Epidermal melanocyte (primary cell): ENCODE results near the gene CDHR3.
"Not testable (repeated sequence)": the region's sequence is repeated elsewhere in the genome, so short reads cannot be mapped to it uniquely, and the experiment has no call there.

Experiments used
- DNase-seq: peaks from one replicate; pipeline ENCODE4 v3.0.0; 2011; ENCODE audit warnings: low spot score; ENCODE audit not compliant: insufficient read length

CDHR3 gene

DNA sequence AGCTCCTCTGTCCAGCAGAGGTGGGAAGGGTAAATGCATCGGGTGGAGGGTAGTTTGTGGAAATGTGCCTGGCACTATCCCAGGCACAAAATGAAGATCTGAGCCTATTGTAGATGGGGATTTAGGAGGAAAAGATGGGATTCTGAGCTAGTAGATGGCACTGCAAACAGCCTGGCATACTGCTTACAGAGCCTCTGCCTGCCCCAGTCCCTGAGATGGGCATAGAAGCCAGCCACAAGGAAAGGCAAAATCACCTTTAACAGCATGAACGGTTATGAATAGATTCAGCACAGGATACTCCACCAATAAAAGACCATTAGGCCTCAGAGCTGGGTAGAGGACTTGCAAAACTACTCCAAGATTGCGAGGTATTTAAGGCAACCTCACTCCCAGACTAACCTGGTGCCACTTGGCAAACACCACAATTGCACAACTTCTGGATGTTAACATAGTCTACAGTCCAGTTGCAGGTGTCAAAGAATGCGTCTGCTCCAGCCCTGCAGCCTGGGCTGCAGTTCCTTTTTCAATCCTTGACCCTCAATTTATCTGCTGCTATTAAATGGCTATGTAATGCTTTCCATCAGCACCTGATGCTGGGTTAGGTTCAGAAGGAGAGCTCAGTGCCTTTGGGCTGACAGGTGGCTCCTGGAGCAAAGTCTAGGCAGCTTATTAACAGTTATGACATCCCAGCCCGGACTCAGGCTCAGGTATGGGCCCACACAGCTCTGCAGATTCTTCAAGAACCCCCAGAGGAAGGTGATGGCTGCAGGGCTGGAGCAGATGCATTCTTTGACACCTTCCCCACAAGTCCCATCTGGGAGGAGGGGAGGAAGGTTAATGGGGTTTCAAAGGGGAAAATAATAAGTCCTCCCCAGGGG lies 34.0 kb downstream of the CDHR3 start:
- no peak for DNase-seq

DNA sequence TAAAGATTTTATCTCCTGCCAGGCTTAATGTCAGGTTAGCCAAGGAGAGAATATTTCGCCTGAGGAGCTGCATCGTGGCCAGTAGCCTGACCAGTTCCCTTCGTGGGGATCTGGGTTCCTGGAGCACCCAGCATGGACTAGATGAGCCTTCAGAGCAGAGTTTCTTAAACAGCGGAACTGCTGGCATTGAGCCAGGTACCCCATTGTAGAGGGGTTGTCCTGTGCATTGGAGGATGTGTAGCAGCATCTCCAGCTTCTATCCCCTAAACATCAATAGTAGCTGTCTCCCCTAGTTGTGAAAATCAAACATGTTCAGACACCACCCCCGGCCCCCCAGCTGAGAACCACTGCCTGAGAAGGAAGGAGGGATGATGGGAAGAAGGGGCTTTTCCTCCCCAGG lies 36.2 kb downstream of the CDHR3 start:
- no peak for DNase-seq

DNA sequence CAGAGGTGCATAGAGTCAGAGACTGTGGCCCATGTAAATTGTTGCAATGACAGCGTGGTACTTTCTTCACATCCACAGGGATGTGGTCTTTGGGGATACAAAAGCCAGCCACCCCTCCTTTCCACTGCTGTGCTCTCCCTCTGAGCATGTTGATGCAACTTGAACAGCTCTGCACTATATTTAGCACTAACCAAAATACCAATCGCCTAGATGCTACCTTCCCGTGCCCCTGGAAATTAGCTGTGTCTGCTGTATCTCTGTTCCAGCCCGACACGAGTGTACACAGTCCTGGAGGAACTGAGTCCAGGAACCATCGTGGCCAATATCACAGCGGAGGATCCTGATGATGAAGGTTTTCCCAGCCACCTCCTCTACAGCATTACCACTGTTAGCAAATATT lies 38.1 kb downstream of the CDHR3 start:
- no peak for DNase-seq

DNA sequence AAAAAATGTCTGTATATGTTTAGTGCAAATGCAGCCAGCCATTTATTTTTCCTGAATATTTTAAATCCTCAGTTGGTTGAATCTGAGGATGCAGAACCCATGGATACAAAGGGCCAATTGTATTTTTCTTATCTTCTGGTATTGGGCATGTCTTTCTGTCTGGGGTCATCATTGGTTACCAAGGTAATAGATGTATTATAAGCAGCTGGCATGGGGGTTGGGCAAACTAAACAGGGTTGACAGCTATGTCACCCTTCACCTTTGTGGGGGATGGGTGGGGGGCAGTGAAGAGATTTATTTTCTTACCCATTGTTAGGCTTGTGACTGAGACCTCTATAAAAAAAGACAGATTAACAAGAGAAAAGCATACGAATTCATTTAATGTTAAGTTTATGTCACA lies 38.8 kb downstream of the CDHR3 start:
- no peak for DNase-seq

DNA sequence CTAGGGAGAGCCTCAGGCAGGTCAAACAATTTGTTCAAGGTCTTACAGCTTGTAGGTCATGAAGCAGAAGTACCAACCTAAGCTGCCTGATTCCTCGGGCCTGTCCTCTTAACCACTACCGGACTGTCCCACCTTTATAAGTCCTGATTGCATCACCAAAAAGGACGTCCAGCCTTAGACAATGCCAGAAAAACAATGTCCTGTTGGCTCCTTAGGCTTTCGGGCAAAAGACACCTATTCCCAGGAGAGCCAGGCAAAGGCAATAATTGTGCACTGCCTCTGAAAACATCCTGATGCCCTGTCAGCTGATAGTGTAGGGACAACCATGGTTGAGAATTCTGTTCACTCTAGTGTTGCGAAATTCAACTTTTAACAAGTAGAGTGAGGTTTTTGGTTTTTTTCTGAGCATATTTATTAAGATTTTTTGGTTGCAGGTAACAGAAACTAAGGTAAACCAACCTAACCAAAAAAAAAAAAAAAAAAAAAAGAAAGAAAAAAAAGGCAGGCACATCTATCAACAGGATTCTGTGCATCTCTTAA lies 40.5 kb downstream of the CDHR3 start:
- DNase-seq, result no peak

DNA sequence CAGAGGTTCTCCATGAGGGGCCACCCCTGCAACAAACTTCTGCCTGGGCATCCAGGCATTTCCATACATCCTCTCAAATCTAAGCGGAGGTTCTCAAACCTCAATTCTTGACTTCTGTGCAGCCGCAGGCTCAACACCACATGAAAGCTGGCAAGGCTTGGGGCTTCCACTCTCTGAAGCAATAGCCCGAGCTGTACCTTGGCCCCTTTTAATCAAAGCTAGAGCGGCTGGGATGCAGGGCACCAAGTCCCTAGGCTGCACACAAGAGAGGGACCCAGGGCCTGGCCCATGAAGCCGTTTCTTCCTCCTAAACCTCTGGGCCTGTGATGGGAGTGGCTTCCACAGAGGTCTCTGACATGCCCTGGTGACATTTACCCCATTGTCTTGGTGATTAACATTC lies 43.8 kb downstream of the CDHR3 start:
- no peak for DNase-seq

DNA sequence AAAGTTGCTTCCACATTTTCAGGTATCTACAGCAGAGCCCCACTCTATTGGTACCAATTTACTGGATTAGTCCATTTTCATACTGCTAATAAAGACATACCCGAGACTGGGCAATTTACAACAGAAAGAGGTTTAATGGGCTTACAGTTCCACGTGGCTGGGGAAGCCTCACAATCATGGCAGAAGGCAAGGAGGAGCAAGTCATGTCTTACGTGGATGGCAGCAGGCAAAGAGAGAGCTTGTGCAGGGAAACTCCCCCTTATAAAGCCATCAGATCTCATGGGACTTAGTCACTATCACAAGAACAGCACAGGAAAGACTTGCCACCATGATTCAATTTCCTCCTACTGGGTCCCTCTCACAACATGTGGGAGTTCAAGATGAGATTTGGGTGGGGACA lies 44.7 kb downstream of the CDHR3 start:
- not testable (repeated sequence) for DNase-seq

DNA sequence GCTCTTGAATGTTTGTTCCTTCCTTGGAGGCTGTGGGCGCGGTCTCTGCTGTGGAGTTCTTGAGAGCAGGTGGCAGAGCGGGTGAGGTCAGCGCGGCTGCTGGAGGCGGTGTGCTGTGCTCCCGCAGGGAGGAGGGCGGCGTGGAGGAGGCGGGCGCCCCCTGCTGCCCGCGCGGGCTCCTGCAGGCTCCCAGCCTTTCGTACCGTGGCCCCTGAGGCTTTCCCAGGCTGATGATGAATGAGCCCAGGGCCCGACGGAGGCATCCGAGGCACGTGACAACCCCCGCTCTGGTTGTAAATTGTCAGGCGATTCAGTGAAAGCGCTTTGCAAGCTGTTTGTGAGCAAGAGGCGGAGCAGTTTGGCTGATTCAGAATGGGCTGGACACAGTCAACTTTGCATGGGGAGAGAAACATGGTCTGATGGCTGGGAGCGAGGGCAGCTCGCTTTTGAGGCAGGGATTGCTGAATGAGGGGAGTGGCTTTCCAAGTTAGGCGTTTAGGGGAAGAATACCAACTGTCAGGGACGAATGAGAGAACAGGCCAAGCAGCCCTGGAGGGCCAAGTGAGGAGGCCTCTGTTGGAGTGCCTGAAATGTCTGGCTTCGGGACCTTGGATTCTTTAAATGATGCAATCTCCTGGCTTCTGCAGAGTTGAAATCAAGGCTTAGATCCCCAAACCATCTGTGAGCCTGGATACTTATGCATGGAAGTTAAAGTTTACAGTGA lies 46.6 kb downstream of the CDHR3 start:
- DNase-seq, result peak; percentile 92

DNA sequence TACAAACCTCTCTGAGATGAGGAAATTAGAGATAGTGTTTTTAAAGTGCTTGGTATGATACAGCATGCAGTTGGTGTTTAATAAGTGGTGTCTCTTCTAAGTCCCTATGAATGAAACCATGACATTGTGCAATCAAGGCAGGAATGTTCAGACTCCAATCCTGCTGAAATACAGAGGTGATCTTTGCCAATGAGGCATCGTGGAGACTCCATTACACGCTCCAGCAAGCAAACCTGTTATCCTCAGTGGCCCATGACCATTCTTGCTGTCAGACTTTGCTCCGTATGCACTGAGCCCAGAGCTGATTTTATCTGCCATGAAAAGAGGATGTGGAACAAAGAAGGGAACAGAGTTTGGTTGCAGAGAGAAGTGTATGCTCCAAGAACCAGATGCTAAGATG lies 47.3 kb downstream of the CDHR3 start:
- DNase-seq, result no peak

DNA sequence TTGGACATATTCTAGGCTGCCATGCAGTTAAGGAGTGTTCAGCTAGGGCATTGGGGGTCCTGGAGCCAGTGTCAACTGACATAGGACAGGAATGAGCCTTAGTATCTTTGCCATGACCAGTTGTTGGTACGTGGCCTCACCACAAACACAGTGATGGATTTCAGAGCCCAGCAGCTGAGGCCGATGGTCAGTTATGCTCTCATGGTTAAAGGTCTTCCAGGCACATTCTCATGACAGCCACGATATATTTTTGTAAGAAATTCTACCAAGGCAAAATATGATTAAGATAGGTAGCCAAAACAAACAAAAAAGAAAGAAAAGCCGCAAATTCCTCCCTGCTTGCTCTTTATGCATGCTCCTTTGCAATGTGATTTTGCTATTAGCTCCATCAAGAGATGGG lies 47.8 kb downstream of the CDHR3 start:
- DNase-seq, result no peak

DNA sequence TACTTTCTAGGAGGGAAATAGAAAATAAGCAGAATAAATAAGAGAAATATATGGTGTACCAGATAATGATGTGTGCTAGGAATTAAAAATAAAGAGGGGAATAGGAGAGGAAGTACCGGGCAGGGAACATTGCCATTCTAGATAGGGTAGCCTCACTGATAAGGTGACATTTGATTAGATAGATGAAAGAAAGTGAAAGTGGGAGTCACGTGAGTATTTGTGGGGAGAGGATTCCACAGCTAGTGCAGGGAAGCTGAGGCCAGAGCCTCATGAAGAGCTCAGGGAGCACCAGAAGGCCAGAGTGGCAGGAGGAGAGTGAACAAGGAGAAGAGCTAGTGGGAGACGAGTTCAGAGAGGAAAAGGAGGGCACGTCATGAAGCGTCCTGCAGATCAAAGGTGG lies 49.1 kb downstream of the CDHR3 start:
- no peak for DNase-seq

DNA sequence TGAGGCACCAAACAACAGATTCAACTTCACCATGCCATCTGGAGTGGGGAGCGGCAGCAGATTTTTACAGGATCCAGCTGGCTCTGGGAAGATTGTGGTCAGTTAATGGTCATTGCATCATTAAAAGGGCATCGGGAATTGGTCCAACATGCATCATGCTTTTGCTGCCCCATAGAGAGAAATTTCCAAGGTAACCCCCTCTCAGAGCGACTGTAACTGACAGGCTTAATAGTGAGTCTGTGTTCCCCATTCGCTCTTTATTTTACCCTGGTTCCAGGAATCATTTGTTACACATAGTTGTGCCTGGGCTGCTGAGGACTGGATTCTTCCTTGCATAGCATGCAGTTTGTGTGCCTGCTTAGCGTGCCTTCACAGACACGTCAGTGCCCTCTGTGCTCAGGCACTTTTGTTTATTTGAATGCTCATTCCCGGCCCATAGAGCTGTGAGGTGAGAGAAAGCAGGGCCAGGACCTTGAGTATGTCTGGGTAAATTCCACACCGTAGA lies 49.9 kb downstream of the CDHR3 start:
- DNase-seq, result peak; percentile 48

DNA sequence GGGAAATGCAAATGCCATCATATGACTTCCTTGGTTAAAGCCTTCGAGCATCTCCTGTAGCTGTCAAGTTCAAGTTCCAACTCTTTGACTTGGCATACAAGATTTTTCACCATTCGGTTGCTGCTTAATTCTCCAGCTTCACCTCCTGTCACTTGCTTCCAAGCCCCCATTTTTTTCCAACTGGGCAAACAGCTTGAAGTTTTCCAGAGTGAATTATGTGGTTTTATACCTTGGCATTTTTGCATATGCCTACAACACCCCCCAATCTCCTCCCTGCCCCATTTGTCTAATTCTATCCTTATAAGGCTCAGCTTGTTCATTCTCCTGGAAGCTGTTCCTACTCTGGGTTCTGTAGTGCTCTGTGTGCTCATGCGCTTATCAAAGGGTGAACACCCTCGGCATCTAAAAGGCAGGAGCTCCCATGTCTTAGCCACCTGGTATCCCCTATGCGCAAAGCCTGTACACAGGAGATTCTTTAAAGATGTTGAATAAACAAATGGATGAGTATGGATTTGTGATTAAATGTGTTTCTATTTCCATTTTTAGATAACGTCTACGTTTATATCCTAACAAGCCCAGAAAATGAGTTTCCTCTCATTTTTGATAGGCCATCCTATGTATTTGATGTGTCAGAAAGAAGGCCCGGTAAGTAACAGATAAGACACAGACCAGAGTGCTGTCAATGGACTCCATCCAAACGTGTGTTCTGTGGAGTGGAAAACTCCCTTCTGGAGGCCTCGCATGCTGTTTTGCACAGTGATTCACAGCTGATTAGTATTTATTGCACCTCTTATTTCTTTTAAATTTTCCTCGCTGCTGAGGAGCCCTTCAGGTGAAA lies 52.5 kb downstream of the CDHR3 start:
- DNase-seq, result no peak

DNA sequence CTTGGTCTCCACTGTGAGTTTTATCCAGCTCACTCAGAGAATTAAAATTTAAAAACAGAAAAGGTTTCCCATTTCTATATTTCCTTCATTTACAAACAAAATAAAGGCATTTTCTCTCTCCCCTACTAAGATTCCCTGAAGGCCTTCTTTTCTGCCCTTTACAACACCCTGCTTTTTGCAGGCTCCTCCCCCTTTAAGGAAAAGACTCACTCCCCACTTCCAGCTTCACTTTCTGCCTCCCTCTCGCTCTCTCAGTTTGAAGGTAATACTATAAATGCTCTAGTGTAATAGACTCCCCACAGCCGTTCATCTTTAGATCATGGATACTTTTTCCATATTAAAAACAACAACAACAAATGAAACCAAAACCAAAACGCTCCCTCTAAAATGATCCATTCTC lies 53.3 kb downstream of the CDHR3 start:
- no peak for DNase-seq

DNA sequence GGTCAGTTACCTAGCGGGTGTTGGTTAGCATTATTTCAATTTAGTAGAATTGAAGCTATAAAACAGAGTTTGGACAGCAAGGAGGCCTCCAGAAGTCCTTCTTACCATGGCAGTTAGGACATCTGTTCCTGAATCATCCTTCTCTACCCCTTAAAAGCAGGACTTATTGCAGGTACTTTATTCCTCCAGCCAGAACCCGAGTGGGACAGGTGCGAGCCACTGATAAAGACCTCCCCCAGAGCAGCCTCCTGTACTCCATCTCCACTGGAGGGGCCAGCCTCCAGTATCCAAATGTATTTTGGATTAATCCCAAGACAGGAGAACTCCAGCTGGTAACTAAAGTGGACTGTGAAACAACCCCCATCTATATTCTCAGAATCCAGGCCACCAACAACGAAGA lies 54.6 kb downstream of the CDHR3 start:
- no peak for DNase-seq

DNA sequence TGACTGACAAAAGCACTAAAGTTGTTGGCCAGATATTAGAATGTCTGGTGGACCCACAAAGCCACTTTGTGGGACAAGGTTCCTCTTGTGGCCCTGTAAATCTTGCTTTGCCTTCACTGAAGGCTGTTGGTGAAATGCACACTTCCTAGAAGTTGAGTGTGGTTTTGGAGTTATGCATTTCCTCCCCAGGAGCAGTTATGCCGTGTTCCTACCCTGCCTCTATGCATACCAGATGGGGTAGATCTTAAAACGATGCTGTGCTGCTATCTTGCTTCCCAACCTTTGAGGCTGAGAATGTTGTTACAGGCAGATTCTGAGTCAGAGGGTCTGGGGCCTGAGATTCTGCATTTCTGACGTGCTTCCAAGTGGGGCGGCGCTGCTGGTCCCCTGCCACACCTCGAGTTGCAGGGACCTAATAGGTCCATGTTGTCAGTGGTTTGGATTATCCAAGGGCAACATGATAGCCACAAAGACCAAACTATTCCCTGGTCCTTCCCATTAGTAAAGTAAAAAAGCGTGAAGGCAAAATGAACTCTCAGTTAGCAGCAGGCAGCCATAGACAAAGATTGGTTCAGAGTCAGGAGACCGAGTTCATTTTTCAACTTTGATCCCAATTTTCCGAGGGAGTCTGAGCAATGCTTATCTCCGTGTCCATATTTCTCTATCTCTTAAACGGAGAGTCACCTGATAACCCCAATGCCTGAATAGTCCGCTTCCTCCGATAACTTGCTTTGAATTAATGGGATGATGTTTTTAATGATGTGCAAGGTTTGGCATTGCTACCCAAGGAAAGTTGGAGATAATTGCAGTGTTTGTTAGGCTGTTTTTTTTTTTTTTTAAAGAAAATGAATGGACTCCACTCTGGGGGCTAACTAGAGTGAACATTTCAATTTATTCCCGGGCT lies 55.8 kb downstream of the CDHR3 start:
- no peak for DNase-seq

DNA sequence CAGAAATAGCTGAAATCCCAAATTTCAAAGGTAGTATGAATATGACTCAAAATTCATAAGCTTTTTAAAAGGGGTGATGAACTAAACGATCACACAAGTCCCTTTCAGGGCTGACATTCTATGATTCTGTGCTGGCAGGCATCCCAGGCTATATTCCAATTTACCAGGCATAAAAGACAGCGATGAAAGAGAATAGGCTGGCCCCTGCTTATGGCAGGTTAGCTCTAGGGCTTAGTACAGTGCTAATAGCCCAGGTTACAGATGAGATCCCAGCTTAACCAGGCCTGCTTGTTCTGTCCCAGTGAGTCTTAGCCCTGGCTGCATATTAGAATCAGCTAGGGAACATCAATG lies 56.4 kb downstream of the CDHR3 start:
- no peak for DNase-seq

DNA sequence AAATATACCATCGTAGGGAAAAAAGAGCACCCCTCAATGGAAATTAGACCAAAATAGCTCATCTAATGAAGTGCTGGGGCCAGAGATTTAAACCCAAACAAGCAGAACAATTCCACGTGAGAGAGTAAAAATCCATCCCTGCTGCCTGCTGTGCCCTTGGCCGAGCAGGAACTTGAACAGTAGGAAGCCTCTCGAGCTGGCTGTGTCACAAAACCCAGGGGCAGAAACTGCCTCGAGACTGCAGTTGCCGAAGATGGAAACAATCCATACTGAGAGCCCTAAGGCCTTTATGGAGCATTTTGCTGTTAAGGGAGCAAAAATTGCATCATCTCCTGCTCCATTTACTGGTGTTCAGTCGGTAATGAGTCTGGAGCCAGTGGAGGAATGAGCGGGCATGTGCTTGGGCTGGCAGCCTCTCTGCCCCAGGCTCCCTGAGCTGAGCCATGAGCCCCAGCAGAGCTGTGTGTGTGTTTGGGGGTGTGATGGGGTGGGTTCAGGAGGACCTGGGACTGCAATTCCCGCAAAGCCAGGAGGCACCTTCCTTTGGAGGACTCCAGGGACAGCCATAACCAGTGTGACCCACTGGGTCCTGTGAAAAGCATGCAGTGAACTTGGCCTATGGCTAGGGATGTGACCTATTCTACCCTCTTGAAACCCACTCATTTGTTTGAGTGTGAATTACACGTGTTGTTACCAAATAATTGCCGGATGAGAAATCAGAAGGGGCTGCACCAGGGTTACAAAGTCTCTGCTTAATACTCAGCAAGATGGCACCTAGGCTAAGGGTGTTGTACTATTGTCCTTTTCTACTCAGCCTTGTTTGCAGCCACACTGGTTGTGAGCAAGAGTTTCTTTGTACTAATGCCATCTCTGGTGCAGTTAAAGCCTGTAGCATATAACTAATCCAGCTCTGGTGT lies 58.3 kb downstream of the CDHR3 start:
- DNase-seq, result no peak

DNA sequence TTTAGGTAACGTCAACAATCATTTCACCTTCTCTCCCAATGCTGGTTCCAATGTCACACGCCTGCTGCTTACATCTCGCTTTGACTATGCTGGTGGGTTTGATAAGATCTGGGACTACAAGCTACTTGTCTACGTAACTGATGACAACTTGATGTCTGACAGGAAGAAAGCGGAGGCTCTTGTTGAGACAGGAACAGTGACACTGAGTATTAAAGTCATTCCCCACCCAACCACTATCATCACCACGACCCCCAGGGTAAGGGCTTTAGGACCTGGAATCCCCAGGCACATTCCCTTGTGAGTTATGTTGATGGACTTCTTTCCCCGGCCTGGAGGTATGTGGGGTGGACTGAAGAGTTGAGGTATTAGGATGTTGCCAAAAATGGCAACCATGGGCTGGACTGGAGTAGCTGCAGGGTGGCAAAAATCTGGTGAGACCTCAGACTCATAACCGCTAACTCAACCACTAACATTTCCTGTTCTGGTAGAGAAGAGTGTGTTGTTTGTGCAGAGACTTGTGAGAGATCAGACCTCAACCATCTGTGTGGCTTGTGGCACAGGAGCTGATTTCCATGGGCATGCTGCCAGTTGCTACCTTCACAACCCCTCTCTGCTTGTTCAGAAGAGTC lies 59.2 kb downstream of the CDHR3 start:
- no peak for DNase-seq
